Glutamatergic neuron (in vitro differentiated cells): ENCODE data around the gene LRRK1. TPM values are rescaled to one million over a fixed set of nuclear protein-coding genes. Genes with fewer than 3 reads are reported as not detected.

ENCODE experiments used
- DNase-seq: peaks from one replicate; pipeline ENCODE4 v3.0.0; 2022
- H3K27ac Mint-ChIP-seq: one replicate; pipeline ENCODE4 v1.8.0; 2020; ENCODE audit warnings: mild to moderate bottlenecking, mixed read lengths, inconsistent platforms; ENCODE audit not compliant: unreplicated experiment
- H3K27me3 Mint-ChIP-seq: one replicate; pipeline ENCODE4 v1.8.0; 2020; ENCODE audit warnings: mild to moderate bottlenecking, moderate library complexity, mixed read lengths, inconsistent platforms; ENCODE audit not compliant: unreplicated experiment
- H3K36me3 Mint-ChIP-seq: one replicate; pipeline ENCODE4 v1.8.0; 2020; ENCODE audit warnings: mild to moderate bottlenecking, mixed read lengths, inconsistent platforms; ENCODE audit not compliant: unreplicated experiment
- H3K4me1 Mint-ChIP-seq: one replicate; pipeline ENCODE4 v1.8.0; 2020; ENCODE audit warnings: mild to moderate bottlenecking, low read depth, mixed read lengths, inconsistent platforms; ENCODE audit not compliant: unreplicated experiment
- H3K4me3 Mint-ChIP-seq: one replicate; pipeline ENCODE4 v1.8.0; 2020; ENCODE audit warnings: mild to moderate bottlenecking, mixed read lengths, inconsistent platforms; ENCODE audit not compliant: unreplicated experiment
- H3K9me3 Mint-ChIP-seq: one replicate; pipeline ENCODE4 v1.8.0; 2020; ENCODE audit warnings: mild to moderate bottlenecking, moderate library complexity, mixed read lengths, inconsistent platforms; ENCODE audit not compliant: unreplicated experiment
- total RNA-seq: library from RNA; stranded (reverse); fragmentation: NEBNext Ultra II Directional; extraction: Animal tissue kit (Norgen Biotek cat#: 25700); gene quantifications from one replicate; pipeline ENCODE4 v1.2.1, GENCODE V29; 2021; ENCODE audit not compliant: unreplicated experiment
- TF ChIP-seq, protein P1 (sequence below): fragments of 200-600 bp; sonication (generic); IDR thresholded peaks from one replicate; pipeline ENCODE4 v1.5.0; 2021; ENCODE audit not compliant: partially characterized antibody, unreplicated experiment

LRRK1 gene
- total RNA-seq, 1 donor from 2014 or later: 1.5 TPM

DNA sequence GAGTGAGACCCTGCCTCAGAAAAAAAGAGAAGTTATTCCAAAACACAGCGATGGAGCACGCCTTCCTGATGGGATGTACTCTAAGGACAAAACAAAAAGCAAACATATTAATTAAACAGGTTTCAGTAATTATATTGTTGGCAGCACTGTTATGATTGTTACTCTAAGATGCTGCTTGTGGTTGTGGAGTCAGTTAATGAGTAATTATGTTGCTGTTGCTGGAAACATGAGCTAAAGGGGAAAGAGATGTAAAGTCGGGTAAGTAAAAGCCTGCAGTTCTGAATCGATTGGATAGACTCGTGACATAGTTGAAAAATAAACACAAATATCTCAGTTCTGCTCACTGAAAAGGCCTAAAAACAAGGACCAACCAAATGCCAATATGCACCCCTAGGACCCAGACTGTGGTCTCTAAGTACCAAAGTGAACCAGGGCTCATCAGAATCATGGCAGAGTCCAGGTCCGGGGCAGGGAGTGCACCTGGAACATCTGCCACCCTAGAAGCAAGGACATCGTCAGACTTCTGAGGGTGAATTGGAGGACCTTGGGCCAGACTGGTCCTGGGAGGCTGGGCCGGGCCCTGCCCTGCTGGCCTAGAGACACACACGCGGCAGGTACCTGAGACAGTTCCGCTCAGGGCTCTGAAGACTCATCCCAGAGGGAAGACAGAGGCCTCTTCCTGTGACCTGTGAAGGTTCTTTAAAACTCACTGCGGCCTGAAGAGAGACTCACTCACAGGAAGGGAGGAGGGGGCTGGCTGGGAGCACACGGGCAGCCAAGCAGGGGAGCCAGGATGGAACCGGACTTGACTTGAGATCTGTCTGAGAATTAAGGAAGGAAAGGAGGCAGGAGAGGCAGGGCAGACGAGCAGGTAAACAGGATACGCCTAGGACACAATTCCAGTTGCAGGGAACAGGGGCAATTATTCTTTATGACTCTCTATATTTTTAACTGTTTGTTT is 140.5 kb downstream of the LRRK1 start:
- Mint-ChIP-seq H3K27ac (no peak overlapping the region), H3K4me1 (peaks cover 4% of the 10 kb centered on the region), H3K36me3 (peaks cover 9% of the 10 kb centered on the region), H3K27me3 (peaks cover 9% of the 10 kb centered on the region), H3K4me3 (no peak overlapping the region), H3K9me3 (peaks cover 10% of the 10 kb centered on the region)
- TF ChIP-seq, protein P1, sequence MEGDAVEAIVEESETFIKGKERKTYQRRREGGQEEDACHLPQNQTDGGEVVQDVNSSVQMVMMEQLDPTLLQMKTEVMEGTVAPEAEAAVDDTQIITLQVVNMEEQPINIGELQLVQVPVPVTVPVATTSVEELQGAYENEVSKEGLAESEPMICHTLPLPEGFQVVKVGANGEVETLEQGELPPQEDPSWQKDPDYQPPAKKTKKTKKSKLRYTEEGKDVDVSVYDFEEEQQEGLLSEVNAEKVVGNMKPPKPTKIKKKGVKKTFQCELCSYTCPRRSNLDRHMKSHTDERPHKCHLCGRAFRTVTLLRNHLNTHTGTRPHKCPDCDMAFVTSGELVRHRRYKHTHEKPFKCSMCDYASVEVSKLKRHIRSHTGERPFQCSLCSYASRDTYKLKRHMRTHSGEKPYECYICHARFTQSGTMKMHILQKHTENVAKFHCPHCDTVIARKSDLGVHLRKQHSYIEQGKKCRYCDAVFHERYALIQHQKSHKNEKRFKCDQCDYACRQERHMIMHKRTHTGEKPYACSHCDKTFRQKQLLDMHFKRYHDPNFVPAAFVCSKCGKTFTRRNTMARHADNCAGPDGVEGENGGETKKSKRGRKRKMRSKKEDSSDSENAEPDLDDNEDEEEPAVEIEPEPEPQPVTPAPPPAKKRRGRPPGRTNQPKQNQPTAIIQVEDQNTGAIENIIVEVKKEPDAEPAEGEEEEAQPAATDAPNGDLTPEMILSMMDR: no peak
- DNase-seq: no peak

DNA sequence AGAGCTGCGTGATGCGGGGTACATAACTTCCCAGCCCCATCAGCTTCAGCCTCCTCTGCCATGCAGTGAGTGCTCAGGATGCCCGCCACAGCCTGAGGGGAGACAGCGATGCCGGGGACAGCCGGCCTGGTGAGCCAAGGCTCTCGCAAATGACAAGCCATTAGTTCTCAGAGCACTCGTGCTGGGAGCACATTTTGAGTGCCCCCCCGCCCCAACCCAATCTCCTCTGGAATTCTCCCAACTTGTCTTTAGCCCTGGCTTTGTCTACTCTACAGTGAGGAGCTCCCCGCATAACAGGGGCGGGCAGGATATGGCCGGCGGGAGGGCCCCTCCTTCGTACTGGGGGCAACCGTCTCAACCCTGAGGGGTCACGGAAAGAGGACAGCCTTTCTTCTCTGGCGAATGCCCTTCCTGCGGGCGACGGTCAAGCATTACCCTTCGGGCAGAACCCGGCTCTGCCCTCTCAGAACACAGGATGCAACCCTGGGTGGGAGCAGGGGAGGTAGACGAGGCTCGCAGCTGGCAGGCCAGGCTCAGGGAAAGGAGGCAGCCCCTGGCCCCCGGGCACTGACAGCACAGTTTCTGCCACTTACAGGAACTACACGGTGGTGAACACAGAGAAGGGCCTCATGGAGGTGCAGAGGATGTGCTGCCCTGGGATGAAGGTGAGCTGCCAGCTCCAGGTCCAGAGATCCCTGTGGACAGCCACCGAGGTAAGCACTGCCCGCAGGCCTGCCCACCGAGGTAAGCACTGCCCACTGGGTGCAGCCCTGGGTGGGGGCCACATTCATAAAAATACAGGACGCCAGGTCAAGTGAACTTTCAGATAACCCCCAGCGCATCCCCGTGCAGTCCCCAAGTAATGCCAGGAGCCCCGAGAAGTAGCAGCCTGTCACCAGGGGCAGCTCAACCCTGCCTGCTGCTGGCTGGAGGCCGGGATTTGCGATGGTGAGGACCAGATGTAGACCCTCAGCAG is 141.7 kb downstream of the LRRK1 start:
- Mint-ChIP-seq H3K9me3 (peaks cover 10% of the 10 kb centered on the region), H3K36me3 (peaks cover 9% of the 10 kb centered on the region), H3K4me3 (no peak overlapping the region), H3K27me3 (peaks cover 9% of the 10 kb centered on the region), H3K4me1 (peaks cover 4% of the 10 kb centered on the region), H3K27ac (no peak overlapping the region)
- TF ChIP-seq, protein P1: no peak
- no peak for DNase-seq

DNA sequence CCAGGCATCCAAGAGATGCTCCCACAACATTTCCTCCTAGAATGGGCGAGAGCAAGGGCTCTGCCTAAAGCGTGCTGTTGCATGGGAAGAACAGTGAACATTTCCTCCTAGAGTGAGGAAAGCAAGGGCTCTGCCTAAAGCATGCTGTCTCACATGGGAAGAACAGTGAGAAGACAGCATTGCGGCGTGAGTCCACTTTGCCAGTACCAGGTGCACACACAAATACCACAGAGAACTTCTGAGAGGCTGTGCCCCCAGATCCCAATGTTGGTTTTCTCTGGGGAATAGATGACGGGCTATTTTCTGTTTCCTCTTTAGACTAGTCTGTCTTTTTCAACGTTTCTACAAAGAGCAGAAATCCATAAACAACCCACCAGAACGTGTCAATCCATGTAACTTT is 142.9 kb downstream of the LRRK1 start:
- peaks cover 8% of the 10 kb centered on the region for H3K27me3 Mint-ChIP-seq
- peaks cover 10% of the 10 kb centered on the region for H3K9me3 Mint-ChIP-seq
- DNase-seq: no peak
- H3K4me3 Mint-ChIP-seq: no peak overlapping the region
- peaks cover 4% of the 10 kb centered on the region for H3K4me1 Mint-ChIP-seq
- no peak overlapping the region for H3K27ac Mint-ChIP-seq
- H3K36me3 Mint-ChIP-seq: peaks cover 4% of the 10 kb centered on the region
- TF ChIP-seq, protein P1: no peak

DNA sequence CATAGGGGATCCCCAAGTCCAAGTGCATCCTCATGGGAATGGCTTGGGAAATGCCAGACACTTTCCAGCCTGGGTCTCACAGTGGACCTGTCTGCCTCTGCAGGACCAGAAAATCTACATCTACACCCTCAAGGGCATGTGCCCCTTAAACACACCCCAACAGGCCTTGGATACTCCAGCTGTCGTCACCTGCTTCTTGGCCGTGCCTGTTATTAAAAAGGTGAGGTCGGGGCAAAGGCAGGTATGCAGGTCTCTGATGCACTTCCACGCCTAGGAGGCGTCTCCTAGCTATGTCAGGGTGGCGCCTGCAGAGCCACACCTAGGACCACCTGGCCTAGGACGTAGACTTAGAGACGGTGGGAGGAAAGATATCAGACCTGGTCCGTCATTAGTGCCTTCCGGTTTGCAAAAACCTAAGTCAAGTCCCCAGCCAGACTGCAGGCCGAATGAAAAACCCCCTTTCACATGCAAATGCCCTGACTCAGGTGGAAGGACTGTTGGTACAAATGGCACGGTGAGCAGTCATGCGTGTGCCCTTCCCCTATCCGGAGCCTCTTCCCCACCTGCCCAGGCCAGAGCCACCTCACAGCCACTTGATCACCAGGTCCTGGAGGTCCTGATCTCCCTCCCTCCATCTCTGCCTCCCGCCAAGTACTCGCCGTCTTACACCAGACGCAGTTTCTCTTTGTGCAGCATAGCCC is 143.5 kb downstream of the LRRK1 start:
- H3K4me3 Mint-ChIP-seq: no peak overlapping the region
- no peak overlapping the region for H3K27ac Mint-ChIP-seq
- H3K9me3 Mint-ChIP-seq: peaks cover 10% of the 10 kb centered on the region
- peaks cover 10% of the 10 kb centered on the region for H3K27me3 Mint-ChIP-seq
- H3K4me1 Mint-ChIP-seq: peaks cover 4% of the 10 kb centered on the region
- TF ChIP-seq, protein P1: no peak
- H3K36me3 Mint-ChIP-seq: no peaks in the 10 kb centered on the region
- no peak for DNase-seq
